ENCODE measurements around the gene APBB2. TPM values are rescaled to one million over a fixed set of nuclear protein-coding genes. Genes with fewer than 3 reads are reported as not detected.

APBB2 gene
- total RNA-seq, 2 donors from 2014 or later, result 34.8 to 42.8 TPM

DNA sequence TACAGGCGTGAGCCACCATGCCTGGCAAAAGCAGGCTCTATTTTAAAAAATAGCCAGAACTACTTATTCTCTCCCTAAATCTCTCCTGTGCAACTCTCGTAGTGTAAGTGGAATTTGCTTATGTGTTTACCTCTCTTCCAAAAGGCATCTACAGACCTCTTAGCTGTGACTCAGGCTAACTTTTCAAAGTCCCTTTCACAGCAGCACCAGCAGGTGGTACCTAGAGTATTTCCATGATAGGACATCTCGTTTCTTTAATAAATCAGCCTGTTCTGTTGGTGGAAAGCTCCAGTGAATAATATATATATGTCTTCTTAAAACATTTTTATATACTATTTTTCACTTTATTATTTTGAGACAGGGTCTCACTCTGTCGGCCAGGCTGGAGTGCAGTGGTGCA is 375.6 kb downstream of the APBB2 start:
- intact Hi-C loops (cut with DNase I), result no loop called here
- WGBS, 2 donors, result 86 to 87% methylated on average over 4 of the region's 4 CpGs
- H3K4me3 ChIP-seq, result no peak overlapping the region

DNA sequence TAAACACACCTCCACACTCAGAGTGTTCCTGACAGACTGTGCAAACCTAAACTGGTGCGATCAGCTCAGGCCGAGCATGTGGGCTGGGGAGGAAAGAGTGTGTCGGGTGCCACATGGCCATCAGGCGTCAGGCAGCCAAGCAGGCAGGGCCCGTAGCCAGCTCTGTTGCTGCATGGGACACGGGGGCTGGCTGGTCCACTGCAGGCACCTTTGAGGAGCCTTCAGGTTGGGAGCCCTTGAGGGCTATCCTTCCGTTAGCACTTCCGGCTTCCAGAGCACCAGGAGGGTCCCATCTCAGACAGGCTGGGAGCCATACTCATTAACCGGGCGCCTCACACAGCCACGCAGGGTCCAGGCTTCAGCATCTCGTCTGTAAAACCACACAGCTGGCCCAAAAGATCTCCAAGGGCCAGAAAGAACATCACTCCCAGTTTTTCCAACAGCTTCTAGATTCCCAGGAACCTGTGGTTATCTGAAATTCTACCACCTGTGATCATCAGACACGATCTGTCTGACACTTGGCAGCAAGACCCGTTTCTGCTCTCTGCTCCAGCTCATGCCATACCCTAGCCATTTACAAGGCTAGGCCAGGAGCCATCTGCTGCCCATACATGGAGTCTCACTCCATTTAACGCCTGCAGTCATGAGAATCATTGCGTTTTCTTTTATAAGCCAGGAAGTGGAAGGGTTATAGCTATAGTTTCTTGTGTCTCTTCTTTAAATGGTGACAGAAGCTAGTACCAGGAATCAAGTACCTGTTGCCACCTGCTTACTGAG is 377.1 kb downstream of the APBB2 start:
- H3K36me3 ChIP-seq (replicated peaks in 1 of 2; ENCODE audit: insufficient read depth in 1 of 2, low read depth in 2 of 2), result no peaks in the 10 kb centered on the region
- ATAC-seq (no peak), DNase-seq (no peak)
- TF ChIP-seq, protein P1, sequence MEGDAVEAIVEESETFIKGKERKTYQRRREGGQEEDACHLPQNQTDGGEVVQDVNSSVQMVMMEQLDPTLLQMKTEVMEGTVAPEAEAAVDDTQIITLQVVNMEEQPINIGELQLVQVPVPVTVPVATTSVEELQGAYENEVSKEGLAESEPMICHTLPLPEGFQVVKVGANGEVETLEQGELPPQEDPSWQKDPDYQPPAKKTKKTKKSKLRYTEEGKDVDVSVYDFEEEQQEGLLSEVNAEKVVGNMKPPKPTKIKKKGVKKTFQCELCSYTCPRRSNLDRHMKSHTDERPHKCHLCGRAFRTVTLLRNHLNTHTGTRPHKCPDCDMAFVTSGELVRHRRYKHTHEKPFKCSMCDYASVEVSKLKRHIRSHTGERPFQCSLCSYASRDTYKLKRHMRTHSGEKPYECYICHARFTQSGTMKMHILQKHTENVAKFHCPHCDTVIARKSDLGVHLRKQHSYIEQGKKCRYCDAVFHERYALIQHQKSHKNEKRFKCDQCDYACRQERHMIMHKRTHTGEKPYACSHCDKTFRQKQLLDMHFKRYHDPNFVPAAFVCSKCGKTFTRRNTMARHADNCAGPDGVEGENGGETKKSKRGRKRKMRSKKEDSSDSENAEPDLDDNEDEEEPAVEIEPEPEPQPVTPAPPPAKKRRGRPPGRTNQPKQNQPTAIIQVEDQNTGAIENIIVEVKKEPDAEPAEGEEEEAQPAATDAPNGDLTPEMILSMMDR (IDR thresholded peaks at IDR 0.05), result no peak
- no peak for TF ChIP-seq POLR2A (IDR thresholded peaks at IDR 0.05)
- no peak overlapping the region for H3K4me3 ChIP-seq
- H3K27ac ChIP-seq, result no peak overlapping the region
- H3K4me1 ChIP-seq, result no peaks in the 10 kb centered on the region
- no peaks in the 10 kb centered on the region for H3K9me3 ChIP-seq
- no peaks in the 10 kb centered on the region for H3K27me3 ChIP-seq
- 73 to 76% methylated on average over 13 to 15 of the region's 16 CpGs for WGBS, 2 donors
- intact Hi-C loops (cut with DNase I), result no loop called here

More for the DNA sequence above, 375.6 kb downstream of the APBB2 start:
- no peak for TF ChIP-seq POLR2A (IDR thresholded peaks at IDR 0.05)
- TF ChIP-seq, protein P1 (IDR thresholded peaks at IDR 0.05), result no peak
- DNase-seq, result no peak
- ATAC-seq, result no peak
- Histone ChIP-seq H3K27ac (no peak overlapping the region), H3K36me3 (replicated peaks in 1 of 2; ENCODE audit: insufficient read depth in 1 of 2, low read depth in 2 of 2) (no peaks in the 10 kb centered on the region), H3K9me3 (no peaks in the 10 kb centered on the region), H3K4me1 (no peaks in the 10 kb centered on the region), H3K27me3 (no peaks in the 10 kb centered on the region)

DNA sequence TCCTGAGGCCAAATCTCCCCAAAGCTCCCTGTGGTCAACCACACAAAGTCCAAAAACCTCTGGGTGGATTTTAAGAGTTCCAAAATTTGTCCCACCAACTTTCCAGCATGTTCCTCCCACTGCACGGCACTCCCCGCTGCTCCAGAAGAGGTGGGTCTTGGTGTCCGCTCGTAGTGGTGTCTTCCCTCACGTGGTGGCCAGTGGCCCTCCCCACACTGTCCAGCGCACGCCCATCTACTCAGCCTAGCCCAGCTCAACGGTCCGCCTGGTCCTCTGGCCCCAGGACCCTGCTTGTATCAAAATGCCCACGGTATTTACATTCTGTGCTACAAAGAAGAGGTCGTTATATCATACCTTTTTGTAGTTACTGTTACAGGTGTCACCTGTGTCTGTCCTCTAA is 381.1 kb downstream of the APBB2 start:
- no peak for DNase-seq
- no peak for ATAC-seq
- Histone ChIP-seq H3K36me3 (replicated peaks in 1 of 2; ENCODE audit: insufficient read depth in 1 of 2, low read depth in 2 of 2) (no peaks in the 10 kb centered on the region), H3K4me3 (no peak overlapping the region), H3K27me3 (no peaks in the 10 kb centered on the region), H3K9me3 (no peaks in the 10 kb centered on the region), H3K27ac (no peak overlapping the region), H3K4me1 (no peaks in the 10 kb centered on the region)
- 96 to 98% methylated on average over 11 of the region's 11 CpGs for WGBS, 2 donors
- TF ChIP-seq, protein P1 (IDR thresholded peaks at IDR 0.05), result no peak
- no peak for TF ChIP-seq POLR2A (IDR thresholded peaks at IDR 0.05)
- intact Hi-C loops (cut with DNase I), result no loop called here

DNA sequence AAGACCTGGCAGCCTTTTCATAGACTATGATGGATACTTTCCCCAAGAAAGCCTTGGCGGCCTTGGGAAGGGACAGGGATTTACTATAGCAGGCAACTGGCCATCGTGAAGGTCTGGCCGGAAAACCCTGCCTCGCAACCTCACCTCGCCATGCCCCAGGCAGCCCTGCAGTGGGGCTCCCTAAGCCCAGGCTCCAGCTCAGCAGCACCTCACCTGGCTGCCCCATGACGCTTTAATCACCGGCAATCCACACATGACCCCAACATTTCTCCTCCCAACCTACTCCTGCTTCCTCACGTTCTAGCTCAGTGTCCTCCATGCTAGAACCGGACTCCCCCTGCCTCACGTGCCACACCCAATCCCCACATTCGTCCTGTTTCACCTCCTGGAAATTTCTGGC is 382.2 kb downstream of the APBB2 start:
- no peak for ATAC-seq

More for the DNA sequence above, 382.2 kb downstream of the APBB2 start:
- Histone ChIP-seq H3K9me3 (no peaks in the 10 kb centered on the region), H3K4me1 (no peaks in the 10 kb centered on the region), H3K27ac (no peak overlapping the region), H3K27me3 (no peaks in the 10 kb centered on the region), H3K36me3 (replicated peaks in 1 of 2; ENCODE audit: insufficient read depth in 1 of 2, low read depth in 2 of 2) (no peaks in the 10 kb centered on the region), H3K4me3 (no peak overlapping the region)
- intact Hi-C loops (cut with DNase I), result no loop called here
- no peak for DNase-seq
- 83 to 91% methylated on average over 11 of the region's 11 CpGs for WGBS, 2 donors
- TF ChIP-seq POLR2A (IDR thresholded peaks at IDR 0.05), result no peak
- TF ChIP-seq, protein P1 (IDR thresholded peaks at IDR 0.05), result no peak
